PC-3 (cell line): Measurements from ENCODE around the gene TEX53. TPM values are rescaled to one million over a fixed set of nuclear protein-coding genes. Genes with fewer than 3 reads are reported as not detected.

Experiments used
- ATAC-seq: fragments of 200-7000 bp; cut with Tn5 transposase; 2 replicates; pipeline ENCODE4 v1.9.1; 2020; ENCODE audit warnings: mild to moderate bottlenecking, moderate library complexity
- BruUV-seq: library from RNA; stranded (reverse); fragments of 400-500 nt; replicated peaks from 2 replicates; lab custom pipeline; 2021; lab: Mats Ljungman, UMichigan
- CTCF ChIA-PET: fragments of 300-600 bp; sonication (Branson Sonifier 250); formaldehyde crosslinking; loops from one replicate; lab custom pipeline; 2022; ENCODE audit warnings: antibody characterized with exemption; lab: Charles Lee
- POLR2A ChIA-PET: fragments of 300-600 bp; sonication (Branson Sonifier 250); formaldehyde crosslinking; loops from one replicate; lab custom pipeline; 2022; ENCODE audit warnings: antibody characterized with exemption; ENCODE audit not compliant: unreplicated experiment; lab: Charles Lee
- DNase-seq: peaks from one replicate; pipeline ENCODE4 v3.0.0-alpha.2; 2015
- H2AFZ ChIP-seq: fragments of 300-600 bp; sonication (generic); 2 replicates; pipeline ENCODE4 v1.6.0; 2016; ENCODE audit warnings: antibody characterized with exemption, low read length
- H3F3A ChIP-seq: fragments of 300-600 bp; sonication (generic); one replicate; pipeline ENCODE4 v1.6.0; 2017; ENCODE audit warnings: antibody characterized with exemption, low read length, control low read depth, mild to moderate bottlenecking; ENCODE audit not compliant: unreplicated experiment
- H3K27ac ChIP-seq: fragments of 300-600 bp; sonication (generic); 2 replicates; pipeline ENCODE4 v1.5.1; 2016; ENCODE audit warnings: mild to moderate bottlenecking, low read length
- H3K27me3 ChIP-seq: fragments of 300-600 bp; sonication (generic); 2 replicates; pipeline ENCODE4 v1.6.1; 2016; ENCODE audit warnings: low read length, mixed read lengths
- H3K36me3 ChIP-seq: fragments of 300-600 bp; sonication (generic); 2 replicates; pipeline ENCODE4 v1.6.1; 2016; ENCODE audit warnings: low read depth, mixed run types, low read length, mixed read lengths
- H3K4me1 ChIP-seq: fragments of 300-600 bp; sonication (generic); 2 replicates; pipeline ENCODE4 v1.5.1; 2016; ENCODE audit warnings: low read length; ENCODE audit not compliant: insufficient read depth
- H3K4me2 ChIP-seq: fragments of 300-600 bp; sonication (generic); 2 replicates; pipeline ENCODE4 v1.6.0; 2016; ENCODE audit warnings: low read length
- H3K4me3 ChIP-seq: fragments of 300-600 bp; sonication (generic); 2 replicates; pipeline ENCODE4 v1.5.1; 2016; ENCODE audit warnings: mild to moderate bottlenecking, low read length, mixed read lengths
- H3K79me2 ChIP-seq: fragments of 300-600 bp; sonication (generic); 2 replicates; pipeline ENCODE4 v1.6.1; 2017; ENCODE audit warnings: low read length, mixed read lengths
- H3K9ac ChIP-seq: fragments of 300-600 bp; sonication (generic); 2 replicates; pipeline ENCODE4 v1.6.0; 2016; ENCODE audit warnings: mild to moderate bottlenecking, low read length
- H3K9me2 ChIP-seq: fragments of 300-600 bp; sonication (generic); replicated peaks from 2 replicates; pipeline ENCODE4 v1.6.1; 2016; ENCODE audit warnings: mixed run types, low read length, mixed read lengths
- H3K9me3 ChIP-seq: fragments of 300-600 bp; sonication (generic); 2 replicates; pipeline ENCODE4 v1.6.1; 2016; ENCODE audit warnings: low read length, mixed read lengths
- H4K20me1 ChIP-seq: fragments of 300-600 bp; sonication (generic); 2 replicates; pipeline ENCODE4 v1.6.1; 2016; ENCODE audit warnings: low read length, mixed read lengths
- EZH2 ChIP-seq: fragments of 300-600 bp; sonication (generic); IDR thresholded peaks from one replicate; pipeline ENCODE4 v1.6.1; 2017; ENCODE audit warnings: antibody characterized with exemption, mild to moderate bottlenecking, low read length; ENCODE audit not compliant: unreplicated experiment
- EZH2phosphoT487 ChIP-seq: fragments of 300-600 bp; sonication (generic); IDR thresholded peaks from 2 replicates; pipeline ENCODE4 v1.6.1; 2018; ENCODE audit warnings: mild to moderate bottlenecking, antibody characterized with exemption, low read length, borderline replicate concordance
- intact Hi-C: fragments of 100-400 bp; cut with micrococcal nuclease; formaldehyde crosslinking; loops from 2 replicates; pipeline ENCODE4 v1.9.0; 2023
- total RNA-seq: library from RNA; depleted of rRNA; stranded (reverse); fragments of >200 nt; gene quantifications from 2 replicates; pipeline ENCODE4 v1.2.3, GENCODE V29; 2014
- TF ChIP-seq, protein P1 (sequence below): fragments of 300-600 bp; sonication (generic); conservative IDR thresholded peaks from 2 replicates; pipeline ENCODE4 v1.5.1; 2017; ENCODE audit warnings: antibody characterized with exemption, low read depth, mild to moderate bottlenecking, low read length

Gene TEX53
- total RNA-seq, 1 experiment from 2014 or later, result not detected

DNA sequence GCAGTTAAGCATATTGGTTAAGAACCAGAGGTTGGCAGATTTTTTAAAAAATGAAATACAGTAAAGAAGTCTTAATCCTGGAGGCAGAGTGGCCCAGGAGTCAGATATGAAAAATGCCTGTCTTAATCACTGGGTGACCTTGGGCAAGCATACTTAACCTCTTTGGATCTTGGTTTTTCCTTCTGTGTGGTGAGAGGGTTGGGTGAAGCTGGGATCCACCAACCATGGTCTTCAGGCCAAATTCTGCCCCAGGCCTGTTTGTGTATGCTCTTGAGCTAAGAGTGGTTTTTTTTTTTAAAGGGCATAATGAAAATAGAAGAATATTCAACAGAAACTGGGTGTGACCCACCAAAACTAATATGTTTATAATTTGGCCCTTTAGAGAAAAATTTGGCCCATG is 44.4 kb upstream of the TEX53 start:
- ATAC-seq (no peak), DNase-seq (no peak)
- H3K79me2 ChIP-seq, result no peaks in the 10 kb centered on the region
- no peaks in the 10 kb centered on the region for H4K20me1 ChIP-seq
- H2AFZ ChIP-seq, result no peak overlapping the region
- peaks cover 5% of the 10 kb centered on the region for H3K4me1 ChIP-seq
- CTCF ChIA-PET, result no interaction called here
- H3K27ac ChIP-seq, result no peak overlapping the region
- H3K9me3 ChIP-seq, result no peaks in the 10 kb centered on the region
- H3K27me3 ChIP-seq, result no peaks in the 10 kb centered on the region
- BruUV-seq, result no TSS peak
- no peaks in the 10 kb centered on the region for H3K36me3 ChIP-seq
- POLR2A ChIA-PET, result no interaction called here
- H3K9me2 ChIP-seq, result no peaks in the 10 kb centered on the region
- TF ChIP-seq, protein P1, sequence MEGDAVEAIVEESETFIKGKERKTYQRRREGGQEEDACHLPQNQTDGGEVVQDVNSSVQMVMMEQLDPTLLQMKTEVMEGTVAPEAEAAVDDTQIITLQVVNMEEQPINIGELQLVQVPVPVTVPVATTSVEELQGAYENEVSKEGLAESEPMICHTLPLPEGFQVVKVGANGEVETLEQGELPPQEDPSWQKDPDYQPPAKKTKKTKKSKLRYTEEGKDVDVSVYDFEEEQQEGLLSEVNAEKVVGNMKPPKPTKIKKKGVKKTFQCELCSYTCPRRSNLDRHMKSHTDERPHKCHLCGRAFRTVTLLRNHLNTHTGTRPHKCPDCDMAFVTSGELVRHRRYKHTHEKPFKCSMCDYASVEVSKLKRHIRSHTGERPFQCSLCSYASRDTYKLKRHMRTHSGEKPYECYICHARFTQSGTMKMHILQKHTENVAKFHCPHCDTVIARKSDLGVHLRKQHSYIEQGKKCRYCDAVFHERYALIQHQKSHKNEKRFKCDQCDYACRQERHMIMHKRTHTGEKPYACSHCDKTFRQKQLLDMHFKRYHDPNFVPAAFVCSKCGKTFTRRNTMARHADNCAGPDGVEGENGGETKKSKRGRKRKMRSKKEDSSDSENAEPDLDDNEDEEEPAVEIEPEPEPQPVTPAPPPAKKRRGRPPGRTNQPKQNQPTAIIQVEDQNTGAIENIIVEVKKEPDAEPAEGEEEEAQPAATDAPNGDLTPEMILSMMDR, result no peak
- TF ChIP-seq EZH2 (no peak), EZH2phosphoT487 (no peak)
- no peaks in the 10 kb centered on the region for H3F3A ChIP-seq
- no peak overlapping the region for H3K9ac ChIP-seq
- intact Hi-C loops, result no loop called here
- H3K4me3 ChIP-seq, result no peak overlapping the region
- no peak overlapping the region for H3K4me2 ChIP-seq

DNA sequence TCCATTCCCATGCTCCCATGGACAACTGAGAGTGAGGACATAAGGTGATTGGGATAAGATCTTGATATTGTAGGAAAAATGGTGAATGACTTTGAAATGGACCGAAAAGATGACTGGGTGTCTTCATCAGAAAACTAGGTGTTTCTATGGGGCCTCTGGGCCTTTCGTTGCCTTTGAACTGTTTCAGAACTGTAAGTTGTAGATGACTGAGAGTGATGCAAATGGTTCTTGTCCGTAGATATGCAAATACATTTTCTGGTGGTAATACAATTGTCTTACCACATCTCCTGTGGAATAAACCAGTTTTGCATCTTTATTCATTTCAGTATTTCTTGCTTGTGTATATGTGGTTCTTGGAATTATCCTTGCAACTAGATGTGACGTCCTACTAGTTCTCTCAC is 40.3 kb upstream of the TEX53 start:
- Histone ChIP-seq H3K9me2 (no peaks in the 10 kb centered on the region), H3K36me3 (no peaks in the 10 kb centered on the region), H3K27ac (peak overlapping the region; percentile 23; the same call in 1 of the 2 replicates), H3K4me1 (peaks cover 33% of the 10 kb centered on the region), H3K9me3 (no peaks in the 10 kb centered on the region), H4K20me1 (no peaks in the 10 kb centered on the region), H3K9ac (no peak overlapping the region), H2AFZ (no peak overlapping the region), H3K79me2 (no peaks in the 10 kb centered on the region), H3K4me3 (no peak overlapping the region), H3K27me3 (no peaks in the 10 kb centered on the region), H3F3A (no peaks in the 10 kb centered on the region), H3K4me2 (no peak overlapping the region)
- no TSS peak for BruUV-seq
- ATAC-seq (no peak), DNase-seq (no peak)
- ChIA-PET POLR2A (no interaction called here), CTCF (no interaction called here)
- TF ChIP-seq, protein P1, result no peak
- TF ChIP-seq EZH2 (no peak), EZH2phosphoT487 (no peak)
- intact Hi-C loops, result no loop called here

DNA sequence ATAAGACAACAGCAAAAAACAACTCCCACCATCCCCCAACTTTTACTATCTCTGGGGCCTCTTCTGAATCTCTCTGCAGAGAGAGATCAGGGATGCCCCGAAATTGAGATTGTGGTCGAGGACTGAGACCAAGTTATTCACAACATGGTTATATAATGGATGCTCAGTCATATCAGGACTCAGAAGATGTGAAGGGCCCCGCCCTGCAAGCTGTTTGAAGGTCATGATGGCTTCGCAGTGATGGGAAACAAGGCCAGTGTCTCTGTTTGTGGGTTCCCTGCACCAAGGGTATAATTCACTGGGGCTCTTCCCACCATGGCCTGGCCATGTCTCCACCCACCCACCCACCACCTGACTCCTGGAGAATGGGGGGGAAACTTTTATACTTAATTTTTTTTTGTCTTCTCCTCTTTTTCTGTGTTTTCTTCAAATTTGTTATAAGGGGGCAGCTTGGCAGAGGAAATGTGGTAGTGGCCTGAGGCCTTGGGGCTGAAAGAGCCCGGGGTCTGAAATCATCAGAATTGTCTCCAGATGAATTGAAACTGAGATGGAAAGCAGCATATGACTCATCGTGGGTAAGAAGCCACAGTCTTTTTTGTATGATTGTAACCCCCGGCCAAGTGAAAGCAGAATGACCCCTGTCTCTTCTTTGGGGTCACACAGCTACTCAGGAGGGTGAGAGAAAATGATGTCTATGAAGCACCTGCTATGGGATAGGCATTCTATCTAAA is 39.4 kb upstream of the TEX53 start:
- no peak overlapping the region for H3K4me3 ChIP-seq
- H4K20me1 ChIP-seq, result no peaks in the 10 kb centered on the region
- peak overlapping the region; percentile 53 for H3K27ac ChIP-seq
- intact Hi-C loops, result no loop called here
- POLR2A ChIA-PET, result no interaction called here
- CTCF ChIA-PET, result no interaction called here
- no peaks in the 10 kb centered on the region for H3K9me3 ChIP-seq
- no peaks in the 10 kb centered on the region for H3K9me2 ChIP-seq
- H2AFZ ChIP-seq, result no peak overlapping the region
- H3K36me3 ChIP-seq, result no peaks in the 10 kb centered on the region
- H3K4me1 ChIP-seq, result peaks cover 41% of the 10 kb centered on the region
- no peak overlapping the region for H3K9ac ChIP-seq
- H3K27me3 ChIP-seq, result no peaks in the 10 kb centered on the region
- no TSS peak for BruUV-seq
- H3K79me2 ChIP-seq, result no peaks in the 10 kb centered on the region
- peak overlapping the region; percentile 21 for H3K4me2 ChIP-seq
- DNase-seq (peak; percentile 27), ATAC-seq (no peak)
- no peak for TF ChIP-seq EZH2phosphoT487
- TF ChIP-seq, protein P1, result no peak
- no peak for TF ChIP-seq EZH2
- no peaks in the 10 kb centered on the region for H3F3A ChIP-seq
